HG02981 (cell line): ENCODE measurements around the gene TMEM191C.
"Not testable (repeated sequence)": the region's sequence is repeated elsewhere in the genome, so short reads cannot be mapped to it uniquely, and the experiment has no call there.

ENCODE experiments used
- ATAC-seq: cut with Tn5 transposase; IDR thresholded peaks from one replicate; pipeline ENCODE4 v1.9.1; 2021; ENCODE audit warnings: mild to moderate bottlenecking, moderate library complexity; ENCODE audit not compliant: unreplicated experiment

Gene TMEM191C

DNA sequence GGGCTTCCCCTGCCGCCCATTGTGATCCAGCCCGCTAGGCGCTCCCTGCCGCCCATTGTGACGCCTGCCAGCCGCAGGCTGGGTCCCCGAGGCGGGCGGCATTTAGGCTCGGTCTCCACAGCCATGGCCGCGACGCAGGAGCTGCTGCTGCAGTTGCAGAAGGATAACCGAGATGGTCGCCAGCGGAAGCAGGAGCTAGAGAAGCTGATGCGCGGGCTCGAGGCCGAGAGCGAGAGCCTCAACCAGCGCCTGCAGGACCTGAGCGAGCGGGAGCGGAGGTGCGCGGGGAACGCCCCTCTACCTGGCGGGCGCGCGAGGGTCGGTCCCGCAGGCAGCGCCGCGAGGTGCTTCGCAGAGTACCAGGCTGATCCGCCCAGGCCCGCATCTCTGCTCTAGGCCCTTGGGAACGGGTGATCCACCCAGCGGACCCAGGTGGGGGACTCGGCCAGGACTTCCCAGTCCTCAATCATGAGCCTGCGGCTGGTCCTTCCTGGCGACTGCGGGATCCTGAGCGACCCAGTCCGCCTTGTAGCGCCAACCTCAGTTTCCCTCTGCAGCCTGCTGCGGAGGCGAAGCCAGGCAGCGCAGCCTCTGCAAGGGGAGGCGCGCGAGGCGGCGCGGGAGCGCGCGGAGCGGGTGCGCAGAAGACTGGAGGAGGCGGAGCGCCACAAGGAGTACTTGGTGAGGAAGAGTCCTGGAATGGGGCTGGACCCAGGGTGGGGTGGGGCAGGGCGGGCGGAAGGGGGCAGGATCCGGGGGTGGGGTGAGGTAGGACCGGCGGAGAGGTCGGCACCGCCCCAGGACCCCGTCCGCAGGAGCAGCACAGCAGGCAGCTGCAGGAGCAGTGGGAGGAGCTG is at the start of gene TMEM191C:
Gene TMEM191C (plus strand): TSS at position 51 of the 857 bp plus-strand sequence. CDS start 73 bp downstream, at position 124.
- peak; percentile 28 for ATAC-seq

DNA sequence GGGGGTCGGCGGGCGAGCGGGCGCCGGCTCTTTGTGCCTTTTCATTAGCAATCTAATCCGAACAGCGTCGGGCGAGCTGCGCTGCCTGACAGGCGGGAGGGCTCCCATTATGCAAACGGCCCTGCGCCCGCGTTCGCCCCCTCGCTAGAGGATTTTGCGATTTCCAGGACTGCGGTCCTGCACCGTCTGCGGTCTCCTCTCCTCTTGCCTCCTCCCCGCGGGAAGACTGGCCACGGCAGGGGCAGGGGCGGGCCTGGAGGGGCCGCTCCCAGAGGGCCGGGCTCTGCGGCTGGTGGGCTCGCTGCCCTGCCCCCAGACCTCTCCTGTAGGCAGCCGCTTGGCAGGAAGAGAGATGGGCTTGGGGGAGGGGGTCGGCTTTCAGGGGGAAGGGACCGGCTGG is 49.3 kb upstream of the TMEM191C start:
- ATAC-seq = peak; percentile 7

DNA sequence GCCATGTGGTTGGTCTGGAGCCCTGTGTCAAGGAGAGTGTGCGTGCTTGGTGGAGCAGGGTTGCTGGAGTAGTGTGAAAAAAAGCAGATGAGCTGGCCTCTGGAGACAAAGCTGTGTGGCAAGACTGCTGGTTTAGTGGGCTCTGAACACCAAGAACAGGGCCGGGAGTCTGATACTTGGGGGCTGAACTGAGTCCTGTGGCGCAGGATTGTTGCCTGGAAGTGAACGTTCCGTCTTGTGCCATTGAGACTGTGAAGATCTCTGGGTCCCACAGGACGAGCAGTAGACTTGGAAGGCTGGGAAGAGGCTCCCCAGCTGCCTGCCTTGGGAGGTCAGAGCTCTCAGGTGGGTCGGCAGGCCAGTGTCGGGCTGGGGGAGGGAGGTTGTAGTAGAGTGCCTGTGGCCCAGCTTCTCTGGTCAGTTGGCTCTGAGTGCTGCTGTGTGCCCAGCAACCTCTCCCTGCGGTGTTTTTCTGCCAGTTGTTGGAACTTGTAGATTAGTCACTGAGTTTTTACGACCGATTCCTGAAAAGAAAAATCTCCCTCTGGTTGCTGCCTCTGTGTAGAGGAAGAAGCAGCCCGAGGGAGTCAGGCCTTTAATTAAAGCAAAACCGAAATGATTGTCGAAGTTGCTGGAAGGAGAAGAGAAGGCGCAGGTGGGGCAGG is 48.1 kb upstream of the TMEM191C start:
- not testable (repeated sequence) for ATAC-seq

DNA sequence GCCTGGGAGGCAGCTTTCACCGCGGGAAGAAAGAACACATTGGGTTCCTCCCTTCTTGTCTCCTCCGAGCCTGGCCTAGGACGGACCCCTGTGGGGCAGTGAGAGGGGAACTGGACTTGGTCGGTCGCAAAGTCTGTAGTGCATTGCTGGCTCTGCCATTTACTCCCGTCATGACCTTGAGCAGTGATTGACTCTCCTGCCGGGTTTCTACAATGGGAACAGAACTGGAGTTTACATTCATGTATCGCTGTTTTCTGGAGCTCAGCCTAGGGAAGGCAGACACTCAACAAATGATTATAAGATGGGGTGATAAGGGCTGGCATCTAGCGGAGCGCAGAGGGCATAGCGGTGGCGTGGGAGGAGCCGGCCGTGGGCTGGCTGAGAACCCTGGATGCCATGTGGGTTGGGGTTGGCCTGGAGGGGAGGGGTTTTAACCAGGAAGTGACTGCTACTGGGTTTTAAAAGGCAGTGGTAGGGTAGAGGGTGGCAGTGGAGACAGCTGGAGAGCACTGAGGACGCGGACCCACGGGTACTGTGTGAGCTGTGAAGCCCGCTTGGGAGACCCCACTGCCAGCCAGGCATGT is 46.9 kb upstream of the TMEM191C start:
- ATAC-seq = not testable (repeated sequence)

DNA sequence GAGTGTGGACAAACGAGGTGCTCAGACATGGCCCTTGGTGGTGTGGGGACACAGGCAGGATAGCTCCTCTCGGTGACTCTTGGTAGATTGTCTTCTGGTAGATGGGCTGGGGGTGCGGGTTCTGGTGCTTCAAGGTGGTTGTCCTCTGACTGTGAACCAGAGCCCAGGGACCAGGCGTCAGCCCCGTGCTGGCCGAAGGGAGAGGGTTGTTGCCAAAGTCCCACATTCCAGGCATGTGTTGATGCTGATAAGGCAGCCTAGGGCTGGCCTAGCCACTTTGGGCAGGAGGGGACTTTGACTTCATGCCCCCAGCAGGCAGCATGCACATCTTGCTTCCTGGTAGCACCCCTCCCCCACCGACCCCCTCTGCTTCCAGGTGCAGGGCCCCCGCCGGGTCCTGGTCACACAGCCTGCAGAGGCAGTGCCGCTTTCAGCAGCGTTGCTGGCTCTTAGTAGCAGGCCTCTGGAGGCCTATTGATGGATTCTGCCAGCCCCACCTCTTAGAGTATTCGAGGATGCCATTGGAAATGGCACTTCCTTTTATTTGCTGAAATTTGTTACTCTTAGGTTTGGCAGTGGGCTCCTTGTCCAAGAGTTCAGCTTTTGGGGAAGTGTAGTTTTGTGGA is 43.0 kb upstream of the TMEM191C start:
- not testable (repeated sequence) for ATAC-seq

DNA sequence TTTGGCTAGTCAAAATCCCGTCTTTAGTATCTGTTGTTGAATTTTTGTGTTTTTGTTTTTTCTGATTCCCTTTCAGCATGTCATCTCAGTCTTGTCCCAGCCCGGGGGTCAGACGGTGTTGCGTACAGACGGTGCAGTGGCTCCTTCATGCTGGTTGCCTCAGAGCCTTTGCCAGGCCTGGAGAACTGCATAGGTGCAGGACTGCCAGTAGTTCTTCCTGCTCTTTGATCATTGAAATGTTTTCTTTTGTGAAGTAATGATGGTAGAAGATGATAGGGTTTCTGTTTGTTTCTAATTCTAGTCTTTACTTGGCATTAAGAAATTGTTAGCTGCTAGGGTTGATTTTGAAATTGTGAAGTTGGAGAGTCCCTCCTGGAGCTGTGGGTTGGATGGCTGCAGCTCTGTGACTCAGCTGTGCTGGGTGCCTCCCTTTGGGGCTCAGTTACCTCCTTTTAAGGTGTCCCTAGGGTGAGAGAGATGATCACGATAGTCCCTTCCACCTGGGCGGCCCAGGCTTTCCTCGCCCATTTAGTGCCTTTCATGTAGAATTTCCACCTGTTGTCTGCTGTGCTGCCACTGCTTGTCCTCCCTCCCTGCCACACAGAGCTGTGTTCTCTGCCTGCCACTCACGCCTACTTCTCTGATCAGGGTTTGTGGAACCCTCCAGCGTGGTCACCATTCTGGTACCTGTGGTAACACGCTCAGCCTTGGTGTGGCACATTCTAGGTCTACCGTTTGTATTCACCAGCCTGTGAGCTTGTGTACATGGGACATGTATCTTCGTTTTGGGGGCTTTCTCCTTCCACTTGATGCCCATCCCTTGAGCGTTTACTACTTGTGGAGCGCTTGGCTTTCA is 32.6 kb upstream of the TMEM191C start:
- ATAC-seq = not testable (repeated sequence)

DNA sequence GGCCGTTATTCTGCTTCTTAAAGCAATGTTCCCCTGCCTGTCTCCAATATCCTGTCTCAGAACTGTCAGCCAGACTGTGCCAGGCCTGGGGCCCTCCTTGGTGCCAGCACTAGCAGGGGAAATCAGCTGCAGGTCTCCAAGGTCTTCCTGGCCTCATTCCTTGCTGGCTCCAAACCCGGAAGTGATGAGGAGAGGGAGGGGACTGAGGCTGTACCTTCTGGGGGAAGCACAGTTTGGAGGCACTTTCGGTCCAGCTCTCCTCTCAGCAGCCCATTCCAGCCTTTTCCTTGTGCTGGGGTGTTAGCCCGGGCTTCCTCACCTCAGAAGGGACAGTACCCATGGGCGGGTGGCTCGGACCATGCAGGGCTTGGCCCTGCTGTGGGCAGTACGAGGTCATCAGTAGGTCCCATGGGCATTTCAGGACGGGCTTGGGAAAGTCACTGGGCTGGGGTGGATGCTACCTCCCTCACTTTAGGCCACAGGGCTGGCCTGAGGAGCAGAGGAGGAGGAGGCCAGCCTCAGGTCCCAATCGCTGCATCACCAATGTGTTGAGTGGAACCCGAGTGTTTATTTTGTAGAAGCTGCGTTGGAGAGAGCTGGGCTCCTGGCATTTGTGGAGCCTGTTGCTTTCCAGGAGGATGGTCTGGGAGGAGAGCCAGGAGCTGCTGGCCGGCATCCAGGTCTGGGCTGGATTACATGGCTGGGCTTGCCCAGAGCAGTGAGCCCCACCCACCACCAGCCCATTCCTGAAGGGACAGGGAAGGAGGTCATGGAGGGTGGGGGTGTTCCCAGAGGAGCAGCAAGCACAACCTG is 31.0 kb upstream of the TMEM191C start:
- not testable (repeated sequence) for ATAC-seq

DNA sequence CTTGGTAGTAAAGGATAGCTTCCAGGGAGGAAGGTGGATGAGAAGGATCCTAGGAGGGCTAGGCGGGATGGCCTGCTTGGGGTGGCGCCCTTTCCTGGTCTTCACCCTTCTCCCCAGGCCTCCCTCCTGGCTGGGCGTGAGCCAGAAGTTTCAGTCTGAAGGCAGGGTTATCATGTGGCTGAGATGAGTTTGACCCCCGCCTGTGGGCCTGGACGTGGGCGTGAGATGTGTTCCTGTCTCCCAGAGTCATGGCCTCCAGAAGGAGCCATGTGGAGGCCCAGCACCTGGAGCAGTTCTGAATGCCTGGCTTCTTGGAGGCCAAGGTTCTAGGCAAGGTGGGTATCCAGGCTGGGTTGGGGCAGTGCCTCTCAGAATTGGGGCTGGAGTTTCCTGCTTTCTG is 29.2 kb upstream of the TMEM191C start:
- not testable (repeated sequence) for ATAC-seq

DNA sequence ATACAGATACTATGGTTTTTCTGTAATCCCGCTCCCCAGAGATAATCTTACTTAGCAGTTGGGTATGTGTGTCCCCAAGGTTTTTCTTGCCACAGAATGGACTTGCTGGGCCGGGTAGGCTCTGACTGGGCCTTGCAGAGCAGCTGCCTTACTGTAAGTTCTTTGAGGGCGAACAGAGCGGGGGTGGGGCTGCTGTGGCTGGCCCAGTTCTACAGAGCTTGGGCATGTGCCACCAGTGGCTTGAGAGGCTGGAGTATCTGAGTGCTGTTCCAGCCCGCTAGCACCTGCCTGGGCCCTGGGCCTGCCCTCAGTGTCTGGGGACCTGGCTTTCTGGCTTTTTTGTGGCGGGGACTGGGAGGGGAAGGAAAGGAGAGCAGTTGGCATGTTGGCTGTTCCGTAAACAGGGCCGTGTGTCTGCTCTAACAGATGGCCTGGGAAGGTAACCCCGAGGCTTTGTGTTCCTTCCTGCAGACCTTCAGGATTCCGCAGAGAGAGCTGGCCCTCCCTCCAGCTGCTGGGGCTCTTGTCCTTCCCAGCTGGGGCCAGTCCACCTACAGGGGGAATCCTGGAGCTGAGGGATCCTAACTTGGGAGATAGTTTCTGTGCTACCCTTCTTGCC is 27.1 kb upstream of the TMEM191C start:
- not testable (repeated sequence) for ATAC-seq

DNA sequence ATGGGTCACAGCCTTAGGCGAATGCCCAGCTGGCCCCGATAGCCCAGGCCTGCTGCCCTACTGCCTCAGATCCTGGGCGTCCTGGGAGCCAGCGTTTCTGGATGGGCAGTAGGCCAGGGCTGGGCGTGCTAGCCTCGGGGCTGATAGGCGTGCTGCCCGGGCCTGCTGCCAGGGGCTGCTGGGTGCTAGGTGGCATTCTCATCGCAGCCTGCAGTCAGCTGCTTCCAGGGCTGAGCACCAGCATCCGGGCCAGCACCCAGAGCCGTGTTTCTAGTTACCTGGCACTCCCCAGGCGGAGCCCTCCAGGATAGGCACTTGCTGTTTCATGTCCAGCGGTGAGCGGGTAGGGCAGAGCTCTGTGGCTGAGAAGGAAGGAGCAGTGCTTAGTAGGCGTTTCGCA is 26.5 kb upstream of the TMEM191C start:
- not testable (repeated sequence) for ATAC-seq

DNA sequence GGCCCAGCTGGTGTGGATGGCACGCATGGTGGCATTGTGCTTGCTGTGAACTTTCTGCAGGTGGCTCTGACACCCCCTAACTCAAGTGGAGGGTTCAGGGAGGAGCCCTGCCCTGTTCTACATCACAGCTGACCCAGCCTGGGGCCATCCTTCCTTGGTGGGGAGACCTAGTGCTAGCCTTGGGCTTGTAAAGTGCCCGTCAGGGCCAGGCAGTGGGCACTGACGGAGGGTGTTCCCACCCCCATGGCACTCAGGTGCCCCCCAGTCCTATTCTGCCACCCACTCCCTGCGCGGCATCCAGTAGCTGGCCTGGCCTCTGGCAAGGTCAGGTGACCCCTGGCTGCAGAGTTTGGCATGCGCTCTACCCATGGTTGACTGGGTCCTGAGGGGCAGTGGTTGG is 26.0 kb upstream of the TMEM191C start:
- ATAC-seq = not testable (repeated sequence)

DNA sequence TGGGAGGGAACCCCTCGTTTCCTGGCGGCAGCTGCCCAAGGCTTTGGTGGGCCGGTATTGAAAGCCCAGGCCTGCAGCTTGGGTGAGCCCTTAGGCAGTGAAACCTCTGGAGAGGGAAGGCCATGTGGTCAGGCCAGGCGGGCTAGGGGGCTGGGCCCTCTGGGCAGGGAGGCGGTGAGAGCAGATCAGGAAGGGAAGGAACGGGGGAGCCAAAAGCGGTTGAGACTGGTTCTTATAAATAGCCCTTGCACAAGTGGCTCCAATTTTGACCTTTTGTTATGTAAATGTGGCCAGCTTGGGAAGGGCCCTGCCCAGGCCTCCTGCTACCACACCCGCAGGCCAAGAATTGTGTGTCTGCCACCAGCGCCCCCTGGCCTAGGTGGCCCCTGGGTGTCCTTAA is 25.1 kb upstream of the TMEM191C start:
- not testable (repeated sequence) for ATAC-seq

DNA sequence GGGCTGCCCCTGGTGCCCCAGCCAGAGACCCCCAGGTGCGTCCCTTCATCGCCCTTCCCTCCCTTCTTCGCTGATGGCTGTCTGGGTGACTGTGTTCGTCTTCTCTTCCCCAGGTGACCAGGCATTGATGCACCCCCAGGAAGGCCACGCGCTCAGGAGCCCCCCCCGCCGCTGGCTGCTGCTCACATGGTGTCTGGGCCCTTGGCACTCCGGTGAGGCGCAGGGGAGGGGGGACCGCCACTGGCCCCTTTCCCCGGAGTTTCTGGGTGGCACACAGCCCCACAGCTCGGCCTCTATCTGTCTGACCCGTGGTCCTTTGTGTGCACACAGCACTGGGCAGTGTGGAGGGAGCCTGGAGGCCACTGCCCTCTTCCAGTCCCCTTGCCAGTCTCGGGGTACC is 24.5 kb upstream of the TMEM191C start:
- ATAC-seq = not testable (repeated sequence)

DNA sequence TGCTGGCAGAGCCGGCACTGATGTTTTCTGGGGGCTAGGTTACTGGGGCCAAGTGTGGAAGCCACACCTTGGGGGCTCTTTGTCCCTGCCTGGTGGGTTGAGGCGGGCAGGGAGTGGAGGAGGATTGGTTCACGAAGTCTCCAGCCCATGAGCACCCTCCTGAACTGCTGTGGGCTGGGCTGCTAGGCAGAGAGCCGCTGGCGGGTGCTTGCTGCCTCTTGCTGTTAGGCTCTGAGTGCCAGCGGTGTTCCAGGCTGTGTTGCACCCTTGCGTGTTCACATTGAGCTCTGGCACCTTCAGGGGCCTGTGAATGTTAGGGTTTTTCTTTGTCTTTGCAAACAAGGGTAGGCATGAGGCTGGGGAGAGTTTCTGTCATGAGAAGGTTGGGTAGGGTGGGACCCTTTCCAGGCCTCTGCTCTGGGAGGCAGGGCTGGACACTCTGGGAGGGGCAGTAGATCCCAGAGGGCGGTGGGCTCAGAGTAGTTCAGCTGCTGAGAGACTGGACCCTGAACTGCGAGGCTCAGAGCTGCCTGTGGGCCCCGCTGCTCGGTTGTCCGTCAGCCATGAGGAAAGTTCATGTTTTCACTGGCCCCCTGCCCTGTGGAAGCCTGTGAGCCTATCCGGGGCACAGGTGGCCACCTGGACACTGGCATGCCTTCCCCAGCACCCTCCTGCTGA is 24.0 kb upstream of the TMEM191C start:
- ATAC-seq = no peak

DNA sequence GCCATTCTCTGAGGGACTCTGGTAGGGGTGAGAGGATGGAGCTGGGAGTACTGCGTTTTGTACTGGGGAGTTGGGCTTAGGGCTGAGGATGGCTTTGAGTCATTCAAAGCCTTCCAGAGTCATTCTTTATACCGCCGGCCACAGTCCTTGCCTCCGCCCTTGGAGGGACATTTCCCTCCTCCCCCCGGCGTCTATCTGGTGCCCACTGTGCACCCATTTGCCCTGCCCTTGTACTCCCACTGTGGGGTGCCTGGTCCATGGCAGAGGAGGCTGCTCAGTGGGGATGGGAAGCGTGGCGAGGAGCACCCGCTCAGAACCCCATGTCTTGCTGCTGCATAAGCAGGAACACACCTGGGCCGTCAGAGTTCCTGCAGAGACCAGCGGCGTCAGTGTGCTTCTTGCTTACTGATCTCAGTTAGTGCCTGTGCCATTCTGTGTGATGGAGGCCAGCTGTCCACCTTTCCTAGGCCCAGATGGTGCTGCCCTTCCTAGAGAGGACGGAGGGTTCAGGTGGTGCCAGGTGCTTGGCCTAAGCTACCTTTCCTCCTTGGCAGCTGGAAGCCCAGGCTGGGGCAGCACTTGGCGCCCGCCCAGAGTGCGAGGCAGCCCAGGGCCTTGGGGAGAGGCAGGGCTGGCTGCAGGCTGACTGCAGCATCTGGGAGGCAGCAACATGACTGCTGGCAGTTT is 23.3 kb upstream of the TMEM191C start:
- ATAC-seq = no peak

DNA sequence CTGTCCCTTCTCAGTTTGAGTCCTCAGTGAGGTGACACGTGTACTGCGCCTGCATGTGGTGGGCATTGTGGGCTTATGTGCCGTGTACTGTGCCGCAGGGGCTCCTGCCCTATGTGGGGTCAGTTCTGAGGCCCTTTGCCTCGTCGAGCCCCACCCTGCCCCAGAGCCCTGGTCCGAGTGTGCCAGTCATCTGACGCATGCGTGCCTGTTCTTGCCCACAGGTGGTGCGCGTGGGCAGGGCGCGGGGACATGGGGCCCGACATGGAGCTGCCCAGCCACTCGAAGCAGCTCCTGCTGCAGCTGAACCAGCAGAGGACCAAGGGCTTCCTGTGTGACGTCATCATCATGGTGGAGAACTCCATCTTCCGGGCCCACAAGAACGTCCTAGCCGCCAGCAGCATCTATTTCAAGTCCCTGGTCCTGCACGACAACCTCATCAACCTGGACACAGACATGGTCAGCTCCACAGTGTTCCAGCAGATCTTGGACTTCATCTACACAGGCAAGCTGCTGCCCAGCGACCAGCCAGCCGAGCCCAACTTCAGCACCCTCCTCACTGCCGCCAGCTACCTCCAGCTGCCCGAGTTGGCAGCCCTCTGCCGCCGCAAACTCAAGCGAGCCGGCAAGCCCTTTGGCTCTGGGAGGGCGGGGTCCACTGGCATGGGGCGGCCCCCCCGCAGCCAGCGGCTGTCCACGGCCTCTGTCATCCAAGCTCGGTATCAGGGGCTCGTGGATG is 22.3 kb upstream of the TMEM191C start:
- no peak for ATAC-seq

DNA sequence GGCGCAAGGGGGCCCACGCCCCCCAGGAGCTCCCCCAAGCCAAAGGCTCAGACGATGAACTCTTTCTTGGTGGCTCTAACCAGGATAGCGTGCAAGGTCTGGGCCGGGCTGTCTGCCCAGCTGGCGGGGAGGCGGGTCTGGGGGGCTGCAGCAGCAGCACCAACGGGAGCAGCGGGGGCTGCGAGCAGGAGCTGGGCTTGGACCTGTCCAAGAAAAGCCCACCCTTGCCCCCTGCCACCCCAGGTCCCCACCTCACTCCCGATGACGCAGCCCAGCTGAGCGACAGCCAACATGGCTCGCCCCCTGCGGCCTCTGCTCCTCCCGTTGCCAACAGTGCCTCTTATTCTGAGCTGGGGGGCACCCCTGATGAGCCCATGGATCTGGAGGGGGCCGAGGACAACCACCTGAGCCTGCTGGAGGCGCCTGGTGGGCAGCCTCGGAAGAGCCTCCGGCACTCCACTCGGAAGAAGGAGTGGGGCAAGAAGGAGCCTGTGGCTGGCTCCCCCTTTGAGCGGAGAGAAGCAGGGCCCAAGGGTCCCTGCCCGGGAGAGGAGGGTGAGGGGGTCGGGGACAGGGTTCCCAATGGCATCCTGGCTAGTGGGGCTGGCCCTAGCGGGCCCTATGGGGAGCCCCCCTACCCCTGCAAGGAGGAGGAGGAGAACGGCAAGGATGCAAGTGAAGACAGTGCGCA is 21.6 kb upstream of the TMEM191C start:
- ATAC-seq = no peak
